Measurements from ENCODE around the gene GPS1. TPM values are rescaled to one million over a fixed set of nuclear protein-coding genes. Genes with fewer than 3 reads are reported as not detected.
A peak's percentile ranks its signal among the peaks of the same experiment; 100 is the strongest.

Gene GPS1
- total and polyA plus RNA-seq, 10 of the 15 experiments (the other 5 are each of a cell fraction or from before 2014, with no cell fraction given), result 2.2 to 146 (median 77.7) TPM

- TF ChIP-seq CTCF (IDR thresholded peaks at IDR 0.05 in 2 of 3, conservative IDR thresholded peaks at IDR 0.05 in 1 of 3; ENCODE audit: control insufficient read depth in 2 of 3, extremely low read depth in 1 of 3, insufficient read depth in 1 of 3, low read depth in 3 of 3, low read length in 3 of 3), result peak; percentile 66 to 87 (median 78)
- TF ChIP-seq MEF2A (IDR thresholded peaks at IDR 0.05; ENCODE audit: insufficient read depth, low read depth, low read length), result no peak
- TF ChIP-seq ZBTB33 (IDR thresholded peaks at IDR 0.05), result peak; percentile 72; the same call in 1 of the 2 replicates
- TF ChIP-seq, protein P1, sequence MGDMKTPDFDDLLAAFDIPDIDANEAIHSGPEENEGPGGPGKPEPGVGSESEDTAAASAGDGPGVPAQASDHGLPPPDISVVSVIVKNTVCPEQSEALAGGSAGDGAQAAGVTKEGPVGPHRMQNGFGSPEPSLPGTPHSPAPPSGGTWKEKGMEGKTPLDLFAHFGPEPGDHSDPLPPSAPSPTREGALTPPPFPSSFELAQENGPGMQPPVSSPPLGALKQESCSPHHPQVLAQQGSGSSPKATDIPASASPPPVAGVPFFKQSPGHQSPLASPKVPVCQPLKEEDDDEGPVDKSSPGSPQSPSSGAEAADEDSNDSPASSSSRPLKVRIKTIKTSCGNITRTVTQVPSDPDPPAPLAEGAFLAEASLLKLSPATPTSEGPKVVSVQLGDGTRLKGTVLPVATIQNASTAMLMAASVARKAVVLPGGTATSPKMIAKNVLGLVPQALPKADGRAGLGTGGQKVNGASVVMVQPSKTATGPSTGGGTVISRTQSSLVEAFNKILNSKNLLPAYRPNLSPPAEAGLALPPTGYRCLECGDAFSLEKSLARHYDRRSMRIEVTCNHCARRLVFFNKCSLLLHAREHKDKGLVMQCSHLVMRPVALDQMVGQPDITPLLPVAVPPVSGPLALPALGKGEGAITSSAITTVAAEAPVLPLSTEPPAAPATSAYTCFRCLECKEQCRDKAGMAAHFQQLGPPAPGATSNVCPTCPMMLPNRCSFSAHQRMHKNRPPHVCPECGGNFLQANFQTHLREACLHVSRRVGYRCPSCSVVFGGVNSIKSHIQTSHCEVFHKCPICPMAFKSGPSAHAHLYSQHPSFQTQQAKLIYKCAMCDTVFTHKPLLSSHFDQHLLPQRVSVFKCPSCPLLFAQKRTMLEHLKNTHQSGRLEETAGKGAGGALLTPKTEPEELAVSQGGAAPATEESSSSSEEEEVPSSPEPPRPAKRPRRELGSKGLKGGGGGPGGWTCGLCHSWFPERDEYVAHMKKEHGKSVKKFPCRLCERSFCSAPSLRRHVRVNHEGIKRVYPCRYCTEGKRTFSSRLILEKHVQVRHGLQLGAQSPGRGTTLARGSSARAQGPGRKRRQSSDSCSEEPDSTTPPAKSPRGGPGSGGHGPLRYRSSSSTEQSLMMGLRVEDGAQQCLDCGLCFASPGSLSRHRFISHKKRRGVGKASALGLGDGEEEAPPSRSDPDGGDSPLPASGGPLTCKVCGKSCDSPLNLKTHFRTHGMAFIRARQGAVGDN (IDR thresholded peaks at IDR 0.05), result no peak
- TF ChIP-seq RELA (IDR thresholded peaks at IDR 0.05; ENCODE audit: borderline replicate concordance, partially characterized antibody), result no peak
- TF ChIP-seq NFYA (IDR thresholded peaks at IDR 0.05; ENCODE audit: borderline replicate concordance, low read depth, low read length), result no peak
- TF ChIP-seq, protein P2, sequence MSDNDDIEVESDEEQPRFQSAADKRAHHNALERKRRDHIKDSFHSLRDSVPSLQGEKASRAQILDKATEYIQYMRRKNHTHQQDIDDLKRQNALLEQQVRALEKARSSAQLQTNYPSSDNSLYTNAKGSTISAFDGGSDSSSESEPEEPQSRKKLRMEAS (IDR thresholded peaks at IDR 0.05; ENCODE audit: low read depth, low read length), result no peak
- TF ChIP-seq RBBP5 (conservative IDR thresholded peaks at IDR 0.05), result no peak
- TF ChIP-seq, protein P3, sequence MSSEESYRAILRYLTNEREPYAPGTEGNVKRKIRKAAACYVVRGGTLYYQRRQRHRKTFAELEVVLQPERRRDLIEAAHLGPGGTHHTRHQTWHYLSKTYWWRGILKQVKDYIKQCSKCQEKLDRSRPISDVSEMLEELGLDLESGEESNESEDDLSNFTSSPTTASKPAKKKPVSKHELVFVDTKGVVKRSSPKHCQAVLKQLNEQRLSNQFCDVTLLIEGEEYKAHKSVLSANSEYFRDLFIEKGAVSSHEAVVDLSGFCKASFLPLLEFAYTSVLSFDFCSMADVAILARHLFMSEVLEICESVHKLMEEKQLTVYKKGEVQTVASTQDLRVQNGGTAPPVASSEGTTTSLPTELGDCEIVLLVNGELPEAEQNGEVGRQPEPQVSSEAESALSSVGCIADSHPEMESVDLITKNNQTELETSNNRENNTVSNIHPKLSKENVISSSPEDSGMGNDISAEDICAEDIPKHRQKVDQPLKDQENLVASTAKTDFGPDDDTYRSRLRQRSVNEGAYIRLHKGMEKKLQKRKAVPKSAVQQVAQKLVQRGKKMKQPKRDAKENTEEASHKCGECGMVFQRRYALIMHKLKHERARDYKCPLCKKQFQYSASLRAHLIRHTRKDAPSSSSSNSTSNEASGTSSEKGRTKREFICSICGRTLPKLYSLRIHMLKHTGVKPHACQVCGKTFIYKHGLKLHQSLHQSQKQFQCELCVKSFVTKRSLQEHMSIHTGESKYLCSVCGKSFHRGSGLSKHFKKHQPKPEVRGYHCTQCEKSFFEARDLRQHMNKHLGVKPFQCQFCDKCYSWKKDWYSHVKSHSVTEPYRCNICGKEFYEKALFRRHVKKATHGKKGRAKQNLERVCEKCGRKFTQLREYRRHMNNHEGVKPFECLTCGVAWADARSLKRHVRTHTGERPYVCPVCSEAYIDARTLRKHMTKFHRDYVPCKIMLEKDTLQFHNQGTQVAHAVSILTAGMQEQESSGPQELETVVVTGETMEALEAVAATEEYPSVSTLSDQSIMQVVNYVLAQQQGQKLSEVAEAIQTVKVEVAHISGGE (CRISPR knock-in tag; IDR thresholded peaks at IDR 0.05), result no peak
Measured at GRCh38 chr17:82019690-82020571, 31.8 kb upstream of the GPS1 start (continued).
